ENCODE measurements around the gene PARP8.
"Not testable (repeated sequence)": the region's sequence is repeated elsewhere in the genome, so short reads cannot be mapped to it uniquely, and the experiment has no call there.

PARP8 gene

DNA sequence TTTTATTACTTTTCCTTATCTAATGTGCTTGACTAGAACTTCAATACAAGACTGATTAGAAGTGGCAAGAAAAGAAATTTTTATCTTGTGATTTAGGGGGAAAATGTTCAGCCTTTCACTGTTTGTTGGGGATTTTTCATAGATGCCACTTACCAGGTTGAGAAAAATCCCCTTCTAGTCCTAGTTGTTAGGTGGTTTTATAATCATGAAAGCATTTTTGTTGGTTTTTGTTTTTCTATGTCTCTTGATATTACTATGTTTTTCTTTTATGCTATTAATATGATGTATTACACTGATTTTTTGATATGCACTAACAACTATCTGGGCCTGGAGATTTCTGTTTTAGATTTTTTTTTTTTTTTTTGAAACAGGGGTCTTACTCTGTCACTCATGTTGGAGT is 134.0 kb downstream of the PARP8 start:
- H3K27me3 ChIP-seq (ENCODE audit: insufficient read depth, low read depth, severe bottlenecking) = no peaks in the 10 kb centered on the region
- H3K27ac ChIP-seq = no peak overlapping the region
- H3K36me3 ChIP-seq = no peaks in the 10 kb centered on the region
- TF ChIP-seq, protein P1, sequence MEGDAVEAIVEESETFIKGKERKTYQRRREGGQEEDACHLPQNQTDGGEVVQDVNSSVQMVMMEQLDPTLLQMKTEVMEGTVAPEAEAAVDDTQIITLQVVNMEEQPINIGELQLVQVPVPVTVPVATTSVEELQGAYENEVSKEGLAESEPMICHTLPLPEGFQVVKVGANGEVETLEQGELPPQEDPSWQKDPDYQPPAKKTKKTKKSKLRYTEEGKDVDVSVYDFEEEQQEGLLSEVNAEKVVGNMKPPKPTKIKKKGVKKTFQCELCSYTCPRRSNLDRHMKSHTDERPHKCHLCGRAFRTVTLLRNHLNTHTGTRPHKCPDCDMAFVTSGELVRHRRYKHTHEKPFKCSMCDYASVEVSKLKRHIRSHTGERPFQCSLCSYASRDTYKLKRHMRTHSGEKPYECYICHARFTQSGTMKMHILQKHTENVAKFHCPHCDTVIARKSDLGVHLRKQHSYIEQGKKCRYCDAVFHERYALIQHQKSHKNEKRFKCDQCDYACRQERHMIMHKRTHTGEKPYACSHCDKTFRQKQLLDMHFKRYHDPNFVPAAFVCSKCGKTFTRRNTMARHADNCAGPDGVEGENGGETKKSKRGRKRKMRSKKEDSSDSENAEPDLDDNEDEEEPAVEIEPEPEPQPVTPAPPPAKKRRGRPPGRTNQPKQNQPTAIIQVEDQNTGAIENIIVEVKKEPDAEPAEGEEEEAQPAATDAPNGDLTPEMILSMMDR (IDR thresholded peaks at IDR 0.05; ENCODE audit: low read depth, low read length) = no peak
- no peak for DNase-seq
- H3K9me3 ChIP-seq (ENCODE audit: severe bottlenecking) = no peaks in the 10 kb centered on the region
- H3K4me3 ChIP-seq (ENCODE audit: low read depth, low read length) = no peak overlapping the region

- Histone ChIP-seq H3K36me3 (no peaks in the 10 kb centered on the region), H3K4me3 (ENCODE audit: low read depth, low read length) (no peak overlapping the region), H3K27me3 (ENCODE audit: insufficient read depth, low read depth, severe bottlenecking) (no peaks in the 10 kb centered on the region), H3K27ac (no peak overlapping the region), H3K9me3 (ENCODE audit: severe bottlenecking) (no peaks in the 10 kb centered on the region)
- TF ChIP-seq, protein P1 (IDR thresholded peaks at IDR 0.05; ENCODE audit: low read depth, low read length) = no peak
- DNase-seq = no peak
Observed at GRCh38 chr5:50807661-50808060, 141.2 kb downstream of the PARP8 start.

DNA sequence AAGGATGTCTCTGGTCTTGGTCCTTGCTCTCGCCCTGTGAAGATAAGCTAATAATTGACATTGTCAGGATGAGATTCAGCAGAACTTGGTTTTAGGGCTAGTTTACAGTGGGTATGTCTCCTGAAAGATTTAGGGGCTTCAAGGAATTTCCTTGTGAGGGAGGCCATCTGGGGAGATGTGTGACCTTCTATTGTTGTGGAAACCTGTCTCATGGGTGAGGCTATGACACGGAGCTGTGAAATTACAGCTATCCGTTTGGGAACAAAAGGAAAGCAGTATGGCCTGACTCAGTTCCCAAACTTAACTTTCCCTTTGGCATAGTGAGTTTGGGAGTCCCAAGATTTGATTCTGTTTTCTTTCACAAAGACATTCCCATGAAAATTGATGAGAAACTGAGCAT is 142.0 kb downstream of the PARP8 start:
- no peak overlapping the region for H3K4me3 ChIP-seq (ENCODE audit: low read depth, low read length)
- H3K27me3 ChIP-seq (ENCODE audit: insufficient read depth, low read depth, severe bottlenecking) = no peaks in the 10 kb centered on the region
- no peak for DNase-seq
- H3K9me3 ChIP-seq (ENCODE audit: severe bottlenecking) = no peaks in the 10 kb centered on the region
- TF ChIP-seq, protein P1 (IDR thresholded peaks at IDR 0.05; ENCODE audit: low read depth, low read length) = no peak
- no peak overlapping the region for H3K27ac ChIP-seq
- H3K36me3 ChIP-seq = no peaks in the 10 kb centered on the region

- DNase-seq; H3K27me3 ChIP-seq (ENCODE audit: insufficient read depth, low read depth, severe bottlenecking); H3K27ac ChIP-seq; H3K9me3 ChIP-seq (ENCODE audit: severe bottlenecking); H3K4me3 ChIP-seq (ENCODE audit: low read depth, low read length); H3K36me3 ChIP-seq: not testable (repeated sequence)
Observed at GRCh38 chr5:50811746-50812145, 145.3 kb downstream of the PARP8 start.

GRCh38 chr5:50813691-50814090 is 147.3 kb downstream of the PARP8 start:
- no peak for DNase-seq
- TF ChIP-seq, protein P1 (IDR thresholded peaks at IDR 0.05; ENCODE audit: low read depth, low read length) = no peak
- Histone ChIP-seq H3K9me3 (ENCODE audit: severe bottlenecking) (no peaks in the 10 kb centered on the region), H3K36me3 (no peaks in the 10 kb centered on the region), H3K27me3 (ENCODE audit: insufficient read depth, low read depth, severe bottlenecking) (no peaks in the 10 kb centered on the region), H3K27ac (no peak overlapping the region), H3K4me3 (ENCODE audit: low read depth, low read length) (no peak overlapping the region)

GRCh38 chr5:50814556-50814955 is 148.1 kb downstream of the PARP8 start:
- H3K9me3 ChIP-seq (ENCODE audit: severe bottlenecking) = no peaks in the 10 kb centered on the region
- no peak for DNase-seq
- H3K27me3 ChIP-seq (ENCODE audit: insufficient read depth, low read depth, severe bottlenecking) = peaks cover 1% of the 10 kb centered on the region
- H3K4me3 ChIP-seq (ENCODE audit: low read depth, low read length) = no peak overlapping the region
- no peak overlapping the region for H3K27ac ChIP-seq
- H3K36me3 ChIP-seq = no peaks in the 10 kb centered on the region
- TF ChIP-seq, protein P1 (IDR thresholded peaks at IDR 0.05; ENCODE audit: low read depth, low read length) = no peak
